GM21381 (cell line): ENCODE results near the gene SMIM21.

Source experiments
- ATAC-seq: cut with Tn5 transposase; IDR thresholded peaks from one replicate; pipeline ENCODE4 v1.9.1; 2021; ENCODE audit warnings: mild to moderate bottlenecking, moderate library complexity; ENCODE audit not compliant: unreplicated experiment

Gene SMIM21

DNA sequence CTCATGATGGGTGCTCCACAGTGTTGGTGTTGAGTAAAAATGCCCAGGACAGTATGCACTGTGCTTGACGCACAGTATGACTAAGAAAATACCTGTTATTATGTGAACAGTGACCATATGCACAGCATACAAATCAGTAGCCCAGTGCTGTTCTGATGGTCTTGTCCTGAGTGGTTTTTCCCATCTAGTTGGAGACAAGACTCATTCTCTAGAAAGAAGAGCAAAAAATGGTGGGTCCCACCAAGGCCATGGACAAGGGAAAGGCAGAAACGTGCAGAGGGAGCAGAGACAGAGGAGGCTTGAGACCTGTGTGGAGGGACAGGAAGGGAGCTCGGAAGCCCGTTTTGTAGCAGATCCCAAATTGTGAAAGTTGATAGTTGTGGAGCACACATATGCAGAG is 987 bp upstream of the SMIM21 start:
- ATAC-seq: no peak

DNA sequence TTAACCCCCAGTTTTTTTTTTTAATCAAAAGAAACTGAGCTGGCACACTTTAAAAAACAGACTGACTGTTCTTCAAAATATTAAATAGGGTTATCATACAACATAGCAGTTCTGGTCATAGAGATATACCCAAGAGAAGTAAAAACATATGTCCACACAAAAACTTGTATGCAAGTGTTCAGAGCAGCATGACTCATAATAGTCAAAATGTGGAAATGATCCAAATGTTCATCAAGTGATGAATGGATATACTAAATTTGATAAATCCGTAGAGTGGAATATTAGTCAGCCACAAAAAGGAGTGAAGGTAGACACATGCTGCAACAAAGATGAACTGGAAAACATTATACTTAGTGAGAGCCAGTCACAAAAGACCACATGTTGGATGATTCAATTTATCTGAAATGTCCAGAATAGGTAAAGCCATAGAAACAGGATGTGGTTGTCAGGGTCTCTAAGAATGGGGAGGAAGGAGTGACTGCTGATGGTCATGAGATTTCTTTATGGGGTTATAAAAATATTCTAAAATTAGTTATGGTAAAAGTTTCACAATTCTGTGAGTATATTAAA is 5.1 kb downstream of the SMIM21 start:
- ATAC-seq: no peak

DNA sequence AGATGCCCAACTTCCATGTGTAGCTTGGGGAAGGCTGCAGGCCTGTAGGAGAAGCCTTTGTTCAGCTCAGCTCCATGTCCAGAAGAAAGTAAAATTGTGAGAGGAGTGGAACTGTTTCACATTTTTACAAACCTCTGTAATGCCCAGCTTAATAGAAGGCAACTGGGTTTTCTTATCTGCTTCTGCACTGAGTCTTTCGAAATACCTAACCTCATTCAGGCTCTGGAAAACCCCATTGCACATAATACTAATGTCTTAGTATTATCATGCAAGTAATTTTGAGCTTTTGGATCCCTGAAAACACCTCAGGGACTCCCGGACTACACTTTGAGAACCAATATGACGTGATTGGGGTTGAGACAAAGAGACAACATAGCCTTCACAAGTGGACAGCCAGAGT is 5.8 kb downstream of the SMIM21 start:
- no peak for ATAC-seq

DNA sequence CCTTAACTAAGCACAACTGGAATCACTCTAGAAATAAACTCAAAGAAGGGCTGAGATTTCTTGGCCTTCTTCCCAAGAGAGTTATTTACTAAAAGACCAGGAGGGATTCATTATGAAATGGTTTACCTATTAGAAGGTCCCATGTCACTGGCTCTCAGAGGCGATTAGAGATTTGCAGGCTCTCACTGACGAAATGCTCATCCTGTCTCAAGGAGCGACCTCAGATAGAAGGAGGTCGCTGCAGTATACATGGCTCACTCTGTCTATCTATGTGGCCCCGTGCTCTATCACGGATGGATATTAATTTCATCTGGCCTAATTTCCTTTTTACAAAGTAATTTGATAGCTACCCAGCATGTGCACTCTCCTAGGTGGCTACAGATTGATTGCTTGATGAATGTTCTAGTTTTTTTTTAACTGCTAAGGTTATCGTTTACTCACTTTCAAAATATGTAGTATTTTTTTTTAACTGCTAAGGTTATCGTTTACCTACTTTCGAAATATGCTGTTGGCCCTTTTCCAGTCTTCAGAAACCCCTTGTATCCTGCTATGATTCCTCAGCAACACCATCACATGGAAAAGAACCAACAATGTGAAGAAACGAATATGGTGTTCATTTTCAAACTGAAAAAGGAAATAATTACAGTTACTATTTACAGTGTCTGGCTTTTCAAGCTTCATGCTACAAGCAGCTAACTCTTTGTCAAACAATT is 9.1 kb downstream of the SMIM21 start:
- no peak for ATAC-seq

DNA sequence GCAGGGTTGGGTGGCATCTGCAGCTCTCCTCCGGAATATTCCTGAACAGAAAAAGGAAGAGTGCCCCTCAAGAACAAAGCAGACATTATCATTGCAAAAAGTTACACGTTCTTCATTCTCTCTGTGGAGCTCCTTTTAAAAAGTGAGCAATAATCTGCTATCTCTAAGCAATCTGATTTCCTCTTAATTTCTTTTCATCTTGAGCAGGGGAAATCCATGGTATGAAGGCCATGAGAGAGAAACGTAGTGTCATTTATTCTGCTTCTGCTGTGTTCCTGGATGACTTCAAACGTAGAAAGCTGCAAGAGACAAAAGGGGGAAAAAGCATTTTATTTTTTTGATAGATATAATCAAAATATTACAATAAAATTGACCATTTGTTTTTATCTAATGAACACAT is 16.9 kb downstream of the SMIM21 start:
- ATAC-seq: no peak

DNA sequence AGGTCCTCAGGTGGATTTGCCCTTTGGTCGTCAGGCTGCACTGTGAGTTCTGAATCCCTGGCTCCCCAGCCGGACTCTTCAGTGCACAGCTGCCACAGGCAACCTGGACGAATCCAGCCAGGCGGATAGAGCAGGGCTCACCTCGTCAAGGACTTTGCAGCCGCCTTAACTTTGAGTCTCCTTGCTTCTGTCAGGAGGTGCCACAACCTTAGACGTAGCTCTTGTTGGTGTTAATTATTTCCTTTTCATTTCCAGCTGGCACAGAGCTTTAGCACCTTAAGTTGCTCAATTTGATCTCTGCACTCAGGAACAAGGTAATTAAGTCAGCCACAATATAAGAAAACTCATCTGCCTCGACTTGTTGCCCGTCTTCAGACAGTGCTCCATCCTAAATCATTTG is 17.7 kb downstream of the SMIM21 start:
- ATAC-seq: no peak

DNA sequence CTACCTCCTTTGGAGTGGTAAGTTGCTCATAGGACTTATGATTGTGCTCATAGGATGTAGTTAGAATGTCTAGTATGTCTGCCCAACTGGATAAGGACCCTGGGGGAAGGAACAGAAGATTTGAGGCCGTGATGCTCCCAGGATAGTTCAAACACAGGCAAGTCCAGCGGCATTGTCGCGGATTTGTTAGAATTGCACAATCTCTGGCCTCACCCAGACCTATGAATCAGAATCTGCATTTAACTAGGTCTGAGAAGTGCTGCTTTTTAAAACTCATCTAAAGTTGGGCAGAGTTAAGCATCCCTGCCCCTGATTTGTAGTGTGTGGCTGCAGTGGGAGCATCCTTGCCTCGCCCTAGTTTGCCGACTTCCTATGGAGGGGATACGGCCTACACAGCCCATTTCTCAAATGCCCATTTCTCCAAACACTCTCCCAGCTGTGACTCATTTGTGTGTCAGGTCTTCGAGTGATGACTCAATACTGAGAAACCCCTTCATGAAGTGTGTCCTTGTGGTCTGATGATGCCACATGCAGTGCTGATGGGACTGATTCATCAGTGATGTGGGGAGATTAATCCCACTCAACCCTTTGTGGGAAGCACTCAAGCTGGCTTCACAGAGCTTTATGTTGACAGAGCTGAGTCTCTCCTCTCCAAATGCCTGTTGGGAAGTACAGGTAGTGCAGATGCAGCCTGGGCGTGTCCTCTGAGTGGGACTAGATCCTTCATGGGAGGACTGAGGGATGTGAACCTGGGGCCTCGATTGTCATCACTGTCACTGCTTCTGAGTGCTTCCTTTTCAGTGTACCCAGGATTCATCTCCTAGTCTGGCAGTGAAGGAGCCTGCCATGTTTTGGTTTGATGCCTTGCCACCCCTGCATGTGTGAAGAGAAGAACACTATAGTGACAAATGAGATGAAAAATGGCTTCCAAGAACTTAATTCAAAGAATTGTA is 18.7 kb downstream of the SMIM21 start:
- ATAC-seq: no peak

DNA sequence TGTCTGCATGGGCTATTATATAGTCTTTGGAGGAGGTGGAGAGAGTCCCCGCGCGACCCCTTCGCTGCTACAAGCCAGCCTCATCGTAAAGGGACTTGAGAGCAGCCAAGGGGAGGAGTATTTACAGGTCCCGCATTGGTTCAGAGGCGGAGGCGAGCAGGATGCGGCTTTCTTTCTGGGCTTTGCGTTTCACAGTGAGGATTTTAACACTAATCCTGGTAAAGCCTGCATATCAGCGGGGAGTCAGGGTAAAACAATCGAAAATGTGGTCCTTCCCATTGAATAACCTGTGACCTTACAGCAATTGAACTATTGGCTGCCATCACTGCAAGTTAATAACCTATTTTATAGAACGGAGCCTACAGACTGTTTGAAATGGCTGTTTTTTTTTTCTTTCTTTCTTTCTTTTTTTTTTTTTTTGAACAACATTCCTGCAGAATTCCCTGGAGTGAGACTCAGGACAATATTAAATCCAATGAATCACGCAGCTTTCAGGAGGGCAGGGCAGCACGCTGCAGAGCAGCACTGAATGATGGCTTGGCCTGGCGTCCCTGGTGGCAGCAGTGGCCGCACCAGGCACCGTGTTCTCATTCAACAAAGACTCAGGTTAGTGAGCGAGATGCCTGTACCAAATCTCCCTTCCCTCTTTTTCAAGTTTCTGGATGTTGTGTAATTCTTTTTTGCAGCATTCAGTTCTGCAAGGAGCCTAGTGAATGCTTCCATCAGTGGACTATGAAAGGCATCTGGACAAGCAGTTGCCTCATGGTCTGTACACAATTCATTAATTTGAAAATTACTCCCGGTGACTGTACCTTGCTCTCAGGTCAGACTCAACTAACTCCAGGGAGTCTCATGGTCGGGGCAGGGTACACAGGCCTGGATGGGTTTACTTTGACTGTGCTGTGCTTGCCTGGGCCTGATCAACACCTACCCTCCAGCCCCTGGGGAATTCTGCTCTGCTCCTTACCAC is 19.8 kb downstream of the SMIM21 start:
- ATAC-seq: no peak

DNA sequence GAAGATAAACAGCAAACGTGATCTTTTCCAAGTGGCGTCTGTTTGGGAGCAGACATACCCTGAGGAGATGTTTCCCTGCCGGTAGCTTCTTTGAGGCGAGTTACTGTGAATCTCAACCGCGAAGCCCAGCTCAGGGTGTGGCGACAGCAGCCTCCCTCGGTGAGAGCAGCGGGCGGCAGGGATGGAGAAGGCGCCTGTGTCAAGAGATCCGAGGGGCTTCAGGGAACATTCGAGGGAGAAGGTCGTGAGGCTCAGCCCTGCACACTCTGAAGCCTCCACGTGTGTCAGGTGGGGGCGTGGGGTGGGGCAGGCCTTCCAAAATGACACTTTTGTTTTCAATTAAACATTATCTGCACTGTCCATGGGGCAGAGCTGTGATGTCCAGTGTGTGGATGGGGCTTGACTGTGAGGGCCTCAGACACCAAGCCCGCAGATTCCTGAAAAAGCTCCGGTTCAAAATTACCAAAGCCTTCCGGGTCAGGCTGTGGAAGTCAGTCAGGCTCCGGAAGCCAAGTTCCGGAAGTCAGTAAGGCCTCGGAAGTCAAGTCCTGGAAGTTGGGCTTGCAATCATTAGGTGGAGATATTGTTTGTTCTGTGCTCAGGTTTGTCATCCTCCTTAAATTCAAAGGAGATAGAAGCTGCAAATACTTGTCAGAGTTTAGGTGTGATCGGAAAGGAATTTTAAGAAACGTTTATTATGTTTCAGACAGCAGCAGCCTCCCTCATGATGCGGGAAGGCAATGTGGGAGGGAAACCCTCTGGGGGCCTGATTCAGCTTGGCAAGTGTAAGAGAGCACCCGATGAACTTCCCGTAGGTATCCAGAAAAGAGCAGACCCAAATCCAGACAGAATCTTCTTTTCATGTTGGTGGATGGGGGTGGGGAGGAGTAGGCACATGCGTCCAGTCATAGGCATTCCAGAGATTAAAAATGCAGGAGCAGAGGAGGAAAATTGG is 20.7 kb downstream of the SMIM21 start:
- no peak for ATAC-seq

DNA sequence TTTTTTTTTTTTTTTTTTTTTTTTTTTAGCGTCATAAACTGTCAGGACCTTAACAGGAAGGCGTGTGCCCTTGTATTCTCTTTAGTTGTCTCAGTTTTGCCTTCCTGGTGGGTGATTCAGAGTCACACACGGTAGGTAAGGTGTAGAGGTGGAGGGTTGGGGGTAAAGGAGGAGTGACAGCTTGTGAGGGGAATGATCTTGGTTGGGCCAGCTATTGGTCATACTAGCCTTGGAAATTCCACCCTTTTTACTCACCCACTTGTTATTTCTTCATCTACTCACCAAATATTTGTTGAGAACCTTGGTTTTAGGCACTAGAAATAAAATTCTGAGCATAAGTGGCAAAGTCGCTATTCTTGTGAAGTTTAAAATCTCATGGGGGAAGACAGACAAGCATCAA is 22.2 kb downstream of the SMIM21 start:
- no peak for ATAC-seq

DNA sequence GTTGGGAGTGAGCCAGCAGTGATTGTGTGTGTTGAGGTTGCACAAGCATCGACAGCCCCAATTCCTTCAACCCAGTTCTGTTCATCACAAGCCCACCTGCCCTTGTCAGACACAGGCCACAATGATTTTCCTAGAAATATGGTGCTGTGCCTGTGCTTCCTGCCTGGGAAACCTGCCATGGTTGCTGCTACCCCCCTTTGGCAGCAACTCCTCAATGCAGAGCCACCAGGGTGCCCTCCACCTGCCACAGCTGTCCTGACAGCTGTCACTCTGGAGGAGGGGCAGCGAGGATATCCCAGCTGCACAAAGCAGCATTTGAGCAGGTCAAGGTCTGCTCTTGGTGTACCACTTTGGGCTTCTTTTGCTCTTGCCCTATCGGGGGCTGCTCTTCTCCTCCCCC is 27.1 kb downstream of the SMIM21 start:
- no peak for ATAC-seq

DNA sequence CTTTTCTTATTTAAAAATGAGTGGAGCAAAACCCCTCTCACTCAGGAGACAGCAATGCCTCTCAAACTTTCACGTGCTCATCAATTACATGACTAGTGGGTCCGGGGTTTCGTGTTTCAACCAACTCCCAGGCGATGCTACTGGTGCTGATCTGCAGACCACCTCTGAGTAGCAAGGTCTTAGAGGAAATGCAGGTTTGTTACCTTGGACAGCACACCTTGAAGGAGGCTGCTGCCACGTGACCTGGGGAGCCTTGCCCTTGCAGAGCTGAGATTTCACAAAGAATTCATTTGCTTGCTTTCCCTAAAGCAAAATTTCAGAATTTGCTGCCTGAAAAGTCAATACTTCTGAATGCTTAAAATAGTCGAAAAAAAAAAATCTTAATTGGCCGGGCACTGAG is 32.4 kb downstream of the SMIM21 start:
- no peak for ATAC-seq

DNA sequence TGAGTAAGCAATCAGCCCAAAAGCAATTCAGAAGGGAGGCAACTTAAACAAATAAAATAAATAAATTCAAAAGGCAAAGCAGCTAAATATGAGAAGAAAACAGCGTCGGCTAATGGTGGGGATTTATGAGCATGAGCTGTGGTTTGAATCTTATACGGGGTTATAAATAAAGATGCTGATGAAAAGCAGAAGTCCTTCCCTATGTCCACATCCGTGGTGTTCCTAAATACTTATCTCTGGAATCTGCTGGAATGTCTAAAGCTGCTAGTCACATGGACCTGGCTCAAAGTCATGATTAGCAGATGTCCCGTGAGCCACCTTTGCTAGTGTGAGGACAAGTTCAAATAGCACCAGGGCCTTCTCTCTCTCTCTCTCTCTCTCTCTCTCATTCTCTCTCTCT is 33.8 kb downstream of the SMIM21 start:
- ATAC-seq: no peak

DNA sequence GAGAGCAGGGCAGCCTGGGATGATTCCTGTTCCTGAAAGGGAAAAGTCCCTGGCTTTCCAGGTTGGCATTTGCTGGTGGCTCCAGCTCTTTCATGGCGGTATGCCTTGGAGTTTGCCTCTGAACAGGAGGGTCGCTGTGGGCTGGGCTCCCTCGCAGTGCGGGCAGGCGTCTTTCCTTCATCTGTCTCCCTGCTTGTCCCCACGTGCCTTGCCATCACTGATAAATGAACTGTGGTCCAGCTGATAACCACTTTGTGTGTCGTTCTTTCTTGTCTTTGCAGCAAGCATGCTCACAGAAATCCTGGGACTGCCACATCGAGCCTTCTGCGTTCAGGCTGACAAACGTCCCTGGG is 35.3 kb downstream of the SMIM21 start:
- no peak for ATAC-seq

DNA sequence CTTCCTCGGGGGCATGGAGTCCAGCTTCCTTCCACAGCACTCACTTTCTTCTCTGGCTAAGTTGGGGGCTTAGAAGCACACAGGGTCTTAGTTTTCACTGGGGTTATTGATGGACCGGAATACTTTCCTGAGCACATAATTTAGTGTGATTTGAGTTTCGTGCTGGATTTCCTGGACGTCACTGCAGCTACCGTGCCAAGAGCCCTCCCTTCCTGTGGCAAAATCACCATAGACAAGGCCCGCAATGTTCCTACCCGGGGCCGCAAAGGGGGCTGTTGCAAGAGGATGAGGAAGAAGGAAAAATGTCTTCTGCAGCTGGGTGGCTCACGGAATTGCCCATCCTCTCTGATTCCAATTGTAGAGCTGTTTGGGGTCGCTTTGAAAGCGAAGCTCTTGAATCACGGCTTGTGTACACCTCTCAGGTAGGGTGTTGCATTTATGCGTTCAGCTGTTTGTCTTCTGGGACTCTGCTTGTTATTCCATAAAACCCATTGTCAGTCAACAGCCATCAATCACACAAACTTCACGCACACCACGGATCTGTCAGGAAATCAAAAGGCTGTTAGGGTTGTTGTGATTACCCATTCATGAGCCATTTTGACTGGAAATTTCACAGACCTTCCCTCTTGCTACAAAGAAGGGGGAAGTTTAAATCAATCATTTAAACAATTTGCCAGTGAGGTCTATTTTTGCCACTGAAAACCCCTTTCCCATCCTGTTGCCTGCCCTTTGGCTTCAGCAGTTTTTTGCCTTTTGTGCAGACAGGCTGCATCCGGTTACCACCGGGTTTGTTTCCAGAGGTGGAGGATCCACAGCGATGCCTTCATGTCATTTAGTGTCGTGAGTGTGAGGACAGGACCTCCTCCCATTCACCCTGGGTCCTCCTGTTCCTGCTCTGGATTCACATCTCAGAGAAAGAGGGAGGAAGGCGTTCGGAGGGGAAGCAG is 36.0 kb downstream of the SMIM21 start:
- ATAC-seq: no peak

DNA sequence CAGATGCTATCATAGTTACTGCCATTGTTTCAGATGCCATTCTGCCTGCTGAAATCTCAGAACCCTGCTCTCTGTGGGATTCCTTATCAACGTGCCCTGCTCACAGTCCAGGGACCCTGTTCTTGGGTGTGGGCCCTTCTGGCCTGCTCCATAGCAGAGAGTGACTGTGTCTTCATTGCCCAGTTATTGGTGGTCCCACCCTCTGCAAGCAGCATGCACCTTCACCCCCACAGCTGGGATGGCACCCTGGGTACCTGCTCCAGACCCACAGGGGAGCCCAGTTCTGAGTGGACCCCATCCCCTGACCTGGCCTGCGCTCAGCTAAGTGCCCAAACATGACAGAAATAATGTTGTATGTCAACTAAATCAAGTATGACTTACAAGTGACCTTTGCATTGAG is 36.6 kb downstream of the SMIM21 start:
- no peak for ATAC-seq

DNA sequence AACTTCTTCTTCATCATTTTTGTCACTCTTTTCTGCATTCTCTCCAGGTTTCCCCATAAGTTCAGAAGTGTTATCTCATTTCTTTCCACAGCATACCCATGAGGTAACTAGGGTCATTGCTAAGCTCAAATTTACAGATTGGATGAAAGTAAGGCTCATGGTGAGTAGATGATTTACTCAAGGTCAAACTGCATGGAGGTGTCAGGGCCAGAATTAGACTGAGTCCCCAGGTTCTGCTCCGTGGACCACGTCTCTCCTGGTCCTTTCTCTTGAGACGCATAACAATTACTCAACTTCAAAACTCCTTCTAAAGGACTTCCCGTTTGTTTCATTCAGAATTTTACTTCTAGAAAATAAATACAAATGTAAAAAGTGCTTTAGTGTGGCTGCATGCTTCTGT is 43.4 kb downstream of the SMIM21 start:
- no peak for ATAC-seq
